Stimulated activated naive CD8-positive, alpha-beta T cell treated with anti-CD3 and anti-CD28 coated beads, Interleukin-15, amount 100 ng/mL, for 72 hours (primary cell): ENCODE data around the gene UNC45A.
"Not testable (repeated sequence)": the region's sequence is repeated elsewhere in the genome, so short reads cannot be mapped to it uniquely, and the experiment has no call there.

Experiments
- ATAC-seq: fragments of 150-1000 bp; cut with Tn5 transposase; 2 replicates; pipeline ENCODE4 v1.10.0; 2021; ENCODE audit warnings: mild to moderate bottlenecking, moderate library complexity
- DNase-seq, 2 donors: peaks; one replicate each; pipeline ENCODE4 v3.0.0; 2021 to 2022
- H3K27ac Mint-ChIP-seq, 2 donors: one replicate each; pipeline ENCODE4 v1.8.0; 2022; ENCODE audit warnings: mild to moderate bottlenecking in 2 of 2, mixed read lengths in 2 of 2, moderate library complexity in 2 of 2
- H3K27me3 Mint-ChIP-seq: one replicate; pipeline ENCODE4 v1.8.0; 2022; ENCODE audit warnings: mixed read lengths
- H3K4me1 Mint-ChIP-seq: one replicate; pipeline ENCODE4 v1.8.0; 2022; ENCODE audit warnings: mild to moderate bottlenecking, mixed read lengths
- H3K4me3 Mint-ChIP-seq, 2 donors: one replicate each; pipeline ENCODE4 v1.8.0; 2022; ENCODE audit warnings: mild to moderate bottlenecking in 2 of 2, mixed read lengths in 2 of 2, moderate library complexity in 1 of 2
- H3K9me3 Mint-ChIP-seq, 2 donors: one replicate each; pipeline ENCODE4 v1.8.0; 2022; ENCODE audit warnings: mixed read lengths in 2 of 2

Gene UNC45A

DNA sequence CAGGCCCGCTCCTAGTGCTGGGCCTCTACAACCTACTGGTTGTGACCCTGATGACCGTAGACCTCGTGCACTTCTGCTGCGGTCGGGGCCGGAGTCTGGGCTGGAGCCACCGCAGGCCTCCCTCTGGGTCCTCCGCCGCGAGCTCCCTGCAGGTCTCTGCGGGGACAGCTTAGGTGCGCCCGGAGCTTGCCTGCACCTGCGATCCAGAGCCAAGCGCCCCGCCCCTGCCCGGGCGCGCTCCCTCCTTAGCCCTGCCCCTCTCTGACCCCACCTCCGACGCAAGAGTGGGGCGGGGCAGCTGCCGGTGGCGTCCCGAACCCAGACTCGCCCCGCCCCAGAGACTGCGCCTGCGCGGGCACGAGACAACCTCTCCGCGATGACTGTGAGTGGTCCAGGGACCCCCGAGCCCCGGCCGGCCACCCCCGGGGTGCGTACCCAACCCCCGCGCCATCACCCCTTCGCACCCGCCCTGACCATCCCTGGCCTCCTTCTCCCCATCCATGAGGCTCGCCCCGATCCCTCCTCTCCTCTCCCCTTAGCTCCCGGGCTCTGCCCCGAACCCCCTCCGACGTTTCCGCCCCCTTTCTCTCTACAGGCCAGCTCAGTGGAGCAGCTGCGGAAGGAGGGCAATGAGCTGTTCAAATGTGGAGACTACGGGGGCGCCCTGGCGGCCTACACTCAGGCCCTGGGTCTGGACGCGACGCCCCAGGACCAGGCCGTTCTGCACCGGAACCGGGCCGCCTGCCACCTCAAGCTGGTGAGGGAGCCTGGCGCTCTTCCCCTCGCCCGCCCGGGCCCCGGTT lies at the start of gene UNC45A:
UNC45A (plus strand) TSS at position 337 of the 803 bp plus-strand sequence; CDS start at position 377, 40 bp downstream.
- Mint-ChIP-seq H3K4me1 (peaks cover 62% of the 10 kb centered on the region), H3K9me3 (no peaks in the 10 kb centered on the region), H3K27me3 (no peaks in the 10 kb centered on the region), H3K4me3 (peak within 1 kb of the TSS; percentile 91), H3K27ac (peak within 1 kb of the TSS; percentile 82 to 96)
- DNase-seq = peak; percentile 95 to 97
- ATAC-seq = peak; percentile 79

- no peaks in the 10 kb centered on the region for H3K9me3 Mint-ChIP-seq
- H3K27me3 Mint-ChIP-seq = peaks cover 9% of the 10 kb centered on the region
- peak overlapping the region; percentile 32 to 66 for H3K4me3 Mint-ChIP-seq
- H3K4me1 Mint-ChIP-seq = peaks cover 45% of the 10 kb centered on the region
- H3K27ac Mint-ChIP-seq = peak overlapping the region; percentile 63 to 65
- ATAC-seq = peak; percentile 47
- peak; percentile 83 to 84 for DNase-seq
These were observed 49.4 kb upstream of the UNC45A start for GRCh38 chr15:90885432-90886290.

GRCh38 chr15:90886291-90886614 lies 48.8 kb upstream of the UNC45A start:
- Mint-ChIP-seq H3K4me1 (peaks cover 45% of the 10 kb centered on the region), H3K27ac (no peak overlapping the region), H3K4me3 (no peak overlapping the region), H3K9me3 (no peaks in the 10 kb centered on the region), H3K27me3 (peaks cover 9% of the 10 kb centered on the region)
- ATAC-seq (no peak), DNase-seq (no peak)

GRCh38 chr15:90887037-90887481 lies 48.0 kb upstream of the UNC45A start:
- H3K27ac Mint-ChIP-seq = no peak overlapping the region
- H3K9me3 Mint-ChIP-seq = no peaks in the 10 kb centered on the region
- H3K4me3 Mint-ChIP-seq = no peak overlapping the region
- peaks cover 9% of the 10 kb centered on the region for H3K27me3 Mint-ChIP-seq
- ATAC-seq (no peak), DNase-seq (no peak)
- H3K4me1 Mint-ChIP-seq = peaks cover 45% of the 10 kb centered on the region

- Mint-ChIP-seq H3K4me3 (no peak overlapping the region), H3K27ac (peak overlapping the region in 1 of 2 donors; percentile 59)
- DNase-seq = no peak
These were observed 45.8 kb upstream of the UNC45A start for GRCh38 chr15:90889313-90889730.

GRCh38 chr15:90889736-90890456 lies 45.2 kb upstream of the UNC45A start:
- no peak overlapping the region for H3K4me3 Mint-ChIP-seq
- peaks cover 5% of the 10 kb centered on the region for H3K27me3 Mint-ChIP-seq
- H3K4me1 Mint-ChIP-seq = peaks cover 23% of the 10 kb centered on the region
- no peak for DNase-seq
- no peak overlapping the region for H3K27ac Mint-ChIP-seq
- ATAC-seq = no peak
- H3K9me3 Mint-ChIP-seq = no peaks in the 10 kb centered on the region

More at GRCh38 chr15:90889313-90889730, 45.8 kb upstream of the UNC45A start:
- ATAC-seq = no peak
- peaks cover 9% of the 10 kb centered on the region for H3K27me3 Mint-ChIP-seq
- H3K9me3 Mint-ChIP-seq = no peaks in the 10 kb centered on the region
- H3K4me1 Mint-ChIP-seq = peaks cover 26% of the 10 kb centered on the region

GRCh38 chr15:90890839-90891238 lies 44.2 kb upstream of the UNC45A start:
- H3K27me3 Mint-ChIP-seq = no peaks in the 10 kb centered on the region
- peak overlapping the region in 1 of 2 donors; percentile 83 for H3K27ac Mint-ChIP-seq
- peaks cover 13% of the 10 kb centered on the region for H3K4me1 Mint-ChIP-seq
- no peak for ATAC-seq
- no peak for DNase-seq
- no peak overlapping the region for H3K4me3 Mint-ChIP-seq
- no peaks in the 10 kb centered on the region for H3K9me3 Mint-ChIP-seq

- DNase-seq (no peak), ATAC-seq (no peak)
- H3K4me3 Mint-ChIP-seq = no peak overlapping the region
- no peaks in the 10 kb centered on the region for H3K9me3 Mint-ChIP-seq
- no peak overlapping the region for H3K27ac Mint-ChIP-seq
- H3K27me3 Mint-ChIP-seq = no peaks in the 10 kb centered on the region
- H3K4me1 Mint-ChIP-seq = peaks cover 7% of the 10 kb centered on the region
These were observed 43.6 kb upstream of the UNC45A start for GRCh38 chr15:90891346-90891949.

DNA sequence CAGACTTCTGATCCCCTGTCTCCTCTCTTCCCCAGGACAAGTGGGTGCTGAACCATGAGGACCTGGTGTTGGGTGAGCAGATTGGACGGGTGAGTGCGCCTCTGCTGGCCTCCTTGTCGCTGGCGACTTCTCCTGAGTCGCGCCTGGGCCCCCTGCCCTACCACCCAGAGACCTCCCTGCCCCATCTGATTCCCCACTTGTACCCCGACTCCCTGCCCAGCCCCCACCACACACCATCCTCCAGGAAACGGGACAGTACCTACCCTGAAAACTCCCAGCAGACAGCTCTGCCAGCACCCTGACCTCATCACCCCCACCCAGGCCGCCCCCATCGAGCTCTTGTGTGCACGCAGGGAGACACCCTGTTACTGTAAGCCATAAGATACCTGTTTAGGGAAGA lies 43.1 kb upstream of the UNC45A start:
- Mint-ChIP-seq H3K27me3 (no peaks in the 10 kb centered on the region), H3K4me1 (peaks cover 6% of the 10 kb centered on the region), H3K27ac (no peak overlapping the region), H3K9me3 (no peaks in the 10 kb centered on the region), H3K4me3 (no peak overlapping the region)
- DNase-seq (no peak), ATAC-seq (no peak)

- H3K27ac Mint-ChIP-seq = no peak overlapping the region
- no peak overlapping the region for H3K4me3 Mint-ChIP-seq
These were observed 42.4 kb upstream of the UNC45A start for GRCh38 chr15:90892498-90893174.

DNA sequence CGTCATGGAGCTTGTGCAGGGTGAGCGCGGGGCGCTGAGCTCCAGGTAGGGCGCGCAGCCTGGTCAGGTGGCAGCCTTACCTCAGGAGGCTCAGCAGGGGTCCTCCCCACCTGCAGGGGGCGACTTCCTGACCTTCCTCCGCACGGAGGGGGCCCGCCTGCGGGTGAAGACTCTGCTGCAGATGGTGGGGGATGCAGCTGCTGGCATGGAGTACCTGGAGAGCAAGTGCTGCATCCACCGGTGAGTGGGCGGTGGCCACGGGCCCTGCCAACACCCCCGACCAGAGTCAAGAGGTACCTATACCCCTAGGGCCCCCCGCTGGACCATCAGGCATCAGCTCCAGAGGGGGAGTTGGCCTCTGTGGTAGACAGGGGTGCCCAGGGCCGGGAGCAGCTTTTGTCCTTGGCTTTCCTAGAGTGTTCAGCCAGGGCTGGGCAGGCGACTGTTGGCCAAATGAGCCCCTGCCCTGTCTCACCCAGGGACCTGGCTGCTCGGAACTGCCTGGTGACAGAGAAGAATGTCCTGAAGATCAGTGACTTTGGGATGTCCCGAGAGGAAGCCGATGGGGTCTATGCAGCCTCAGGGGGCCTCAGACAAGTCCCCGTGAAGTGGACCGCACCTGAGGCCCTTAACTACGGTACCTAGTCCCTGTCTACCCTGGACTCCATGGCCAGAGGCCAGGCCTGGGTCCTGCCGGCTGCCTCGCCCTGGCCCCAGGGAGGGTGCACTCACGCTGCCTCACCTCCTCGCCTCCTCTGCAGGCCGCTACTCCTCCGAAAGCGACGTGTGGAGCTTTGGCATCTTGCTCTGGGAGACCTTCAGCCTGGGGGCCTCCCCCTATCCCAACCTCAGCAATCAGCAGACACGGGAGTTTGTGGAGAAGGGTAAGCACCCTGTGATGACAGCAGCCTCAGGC lies 41.7 kb upstream of the UNC45A start:
- H3K4me1 Mint-ChIP-seq = peaks cover 6% of the 10 kb centered on the region
- no peaks in the 10 kb centered on the region for H3K27me3 Mint-ChIP-seq
- H3K27ac Mint-ChIP-seq = peak overlapping the region in 1 of 2 donors; percentile 42
- no peaks in the 10 kb centered on the region for H3K9me3 Mint-ChIP-seq
- peak; percentile 22 for ATAC-seq
- H3K4me3 Mint-ChIP-seq = no peak overlapping the region
- peak in 1 of 2 donors; percentile 30 for DNase-seq

More at GRCh38 chr15:90892498-90893174, 42.4 kb upstream of the UNC45A start:
- DNase-seq (no peak), ATAC-seq (no peak)
- no peaks in the 10 kb centered on the region for H3K27me3 Mint-ChIP-seq
- H3K9me3 Mint-ChIP-seq = no peaks in the 10 kb centered on the region
- H3K4me1 Mint-ChIP-seq = peaks cover 6% of the 10 kb centered on the region

DNA sequence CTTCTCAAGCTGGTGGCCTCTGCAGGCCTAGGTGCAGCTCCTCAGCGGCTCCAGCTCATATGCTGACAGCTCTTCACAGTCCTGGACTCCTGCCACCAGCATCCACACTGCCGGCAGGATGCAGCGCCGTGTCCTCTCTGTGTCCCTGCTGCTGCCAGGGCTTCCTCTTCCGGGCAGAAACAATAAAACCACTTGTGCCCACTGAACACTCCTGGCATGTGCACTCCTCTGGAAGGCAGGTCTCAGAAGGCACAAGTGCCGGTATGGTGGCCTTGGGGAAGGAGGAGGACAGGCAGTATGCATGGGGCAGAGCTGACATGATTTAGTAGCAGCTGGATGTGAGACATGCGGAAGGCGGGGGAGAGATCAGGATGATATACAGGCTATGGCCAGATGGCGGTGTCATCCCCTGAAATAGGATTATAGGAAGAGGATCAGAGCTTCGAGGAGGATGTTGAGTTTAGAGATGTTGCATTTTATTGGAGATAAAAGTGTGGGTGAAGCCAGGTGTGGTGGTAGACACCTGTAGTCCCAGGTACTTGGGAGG lies 39.4 kb upstream of the UNC45A start:
- no peak for ATAC-seq

DNA sequence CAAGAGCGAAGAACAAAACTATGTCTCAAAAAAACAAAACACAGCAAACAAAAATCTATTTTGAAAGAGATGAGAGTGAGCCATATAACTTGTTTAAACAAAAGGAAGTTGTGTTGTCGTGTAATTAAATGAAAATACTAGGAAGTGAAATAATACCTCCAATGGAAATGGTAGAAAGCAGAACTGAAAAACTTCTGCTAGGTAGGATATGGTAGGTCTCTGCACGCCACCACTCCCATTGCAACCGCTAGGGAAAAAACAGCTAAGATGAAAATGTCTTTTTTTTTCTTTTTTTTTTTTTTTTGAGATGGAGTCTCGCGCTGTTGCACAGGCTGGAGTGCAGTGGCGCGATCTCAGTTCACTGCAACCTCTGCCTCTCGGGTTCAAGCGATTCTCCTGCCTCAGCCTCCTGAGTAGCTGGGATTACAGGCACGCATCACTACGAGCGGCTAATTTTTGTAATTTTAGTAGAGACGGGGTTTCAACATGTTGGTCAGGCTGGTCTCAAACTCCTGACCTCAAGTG lies 37.9 kb upstream of the UNC45A start:
- H3K27me3 Mint-ChIP-seq, H3K9me3 Mint-ChIP-seq, DNase-seq, ATAC-seq, H3K27ac Mint-ChIP-seq, H3K4me3 Mint-ChIP-seq: not testable (repeated sequence)
- H3K4me1 Mint-ChIP-seq = peaks cover 12% of the 10 kb centered on the region

More for the DNA sequence above, 39.4 kb upstream of the UNC45A start:
- Mint-ChIP-seq H3K4me1 (no peaks in the 10 kb centered on the region), H3K4me3 (no peak overlapping the region), H3K27ac (no peak overlapping the region), H3K27me3 (no peaks in the 10 kb centered on the region), H3K9me3 (no peaks in the 10 kb centered on the region)
- no peak for DNase-seq
